AG09309 (cell line): ENCODE data around the gene PRKCA.

Source experiments
- DNase-seq: peaks from one replicate; pipeline ENCODE4 v3.0.0-alpha.2; 2010; ENCODE audit warnings: low read depth
- H3K4me3 ChIP-seq: 2 replicates; pipeline ENCODE4 v1.5.1; 2011; ENCODE audit warnings: mild to moderate bottlenecking, low read depth, low read length, moderate library complexity; ENCODE audit not compliant: control insufficient read depth
- TF ChIP-seq, protein P1 (sequence below): IDR thresholded peaks from 2 replicates; pipeline ENCODE4 v1.5.1; 2011; ENCODE audit warnings: mild to moderate bottlenecking, low read depth, low read length, inconsistent platforms; ENCODE audit not compliant: insufficient read depth, control insufficient read depth; ENCODE audit errors: missing control alignments

The PRKCA gene

DNA sequence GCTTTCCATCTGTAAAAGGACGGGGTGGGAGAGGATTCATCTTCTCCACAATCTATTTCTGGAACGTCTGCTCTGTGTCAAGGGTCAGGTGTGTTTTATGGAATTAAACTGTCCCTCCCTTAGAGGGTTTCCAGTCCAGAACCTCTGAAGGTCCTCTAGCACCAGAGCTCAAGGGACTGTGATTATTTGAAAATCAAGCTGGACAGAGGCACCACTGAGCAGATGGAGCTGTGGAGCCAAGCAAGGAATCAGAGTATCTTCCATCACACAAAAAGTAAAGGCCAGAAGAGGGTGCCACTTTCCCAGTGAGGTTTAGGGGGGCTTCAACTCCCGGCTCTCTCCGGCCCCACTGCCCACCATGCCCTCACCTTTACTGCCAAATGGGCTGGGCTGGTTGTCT, 539.3 kb downstream of the PRKCA start:
- DNase-seq = no peak
- TF ChIP-seq, protein P1, sequence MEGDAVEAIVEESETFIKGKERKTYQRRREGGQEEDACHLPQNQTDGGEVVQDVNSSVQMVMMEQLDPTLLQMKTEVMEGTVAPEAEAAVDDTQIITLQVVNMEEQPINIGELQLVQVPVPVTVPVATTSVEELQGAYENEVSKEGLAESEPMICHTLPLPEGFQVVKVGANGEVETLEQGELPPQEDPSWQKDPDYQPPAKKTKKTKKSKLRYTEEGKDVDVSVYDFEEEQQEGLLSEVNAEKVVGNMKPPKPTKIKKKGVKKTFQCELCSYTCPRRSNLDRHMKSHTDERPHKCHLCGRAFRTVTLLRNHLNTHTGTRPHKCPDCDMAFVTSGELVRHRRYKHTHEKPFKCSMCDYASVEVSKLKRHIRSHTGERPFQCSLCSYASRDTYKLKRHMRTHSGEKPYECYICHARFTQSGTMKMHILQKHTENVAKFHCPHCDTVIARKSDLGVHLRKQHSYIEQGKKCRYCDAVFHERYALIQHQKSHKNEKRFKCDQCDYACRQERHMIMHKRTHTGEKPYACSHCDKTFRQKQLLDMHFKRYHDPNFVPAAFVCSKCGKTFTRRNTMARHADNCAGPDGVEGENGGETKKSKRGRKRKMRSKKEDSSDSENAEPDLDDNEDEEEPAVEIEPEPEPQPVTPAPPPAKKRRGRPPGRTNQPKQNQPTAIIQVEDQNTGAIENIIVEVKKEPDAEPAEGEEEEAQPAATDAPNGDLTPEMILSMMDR = no peak
- no peak overlapping the region for H3K4me3 ChIP-seq

DNA sequence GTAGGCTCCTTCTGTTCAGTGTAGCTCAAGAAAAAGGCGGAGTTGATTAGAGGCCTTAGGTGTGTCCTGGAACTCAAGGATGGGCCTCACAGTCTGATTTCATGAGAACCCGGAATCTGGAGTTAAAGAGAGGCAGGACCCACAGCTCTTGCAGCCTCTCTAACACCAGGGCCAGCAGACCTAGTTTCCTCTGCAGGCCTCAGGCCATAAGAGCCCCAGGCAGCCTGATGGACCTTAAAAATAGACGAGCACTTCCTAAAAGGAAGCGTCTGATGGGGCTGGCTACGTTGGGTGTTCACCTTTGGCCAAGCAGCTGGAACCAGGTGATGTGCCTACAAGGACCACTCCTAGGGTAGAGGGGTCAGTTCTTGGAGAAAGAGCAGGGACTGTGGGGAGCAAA, 540.1 kb downstream of the PRKCA start:
- no peak for DNase-seq
- TF ChIP-seq, protein P1 = no peak
- no peak overlapping the region for H3K4me3 ChIP-seq

DNA sequence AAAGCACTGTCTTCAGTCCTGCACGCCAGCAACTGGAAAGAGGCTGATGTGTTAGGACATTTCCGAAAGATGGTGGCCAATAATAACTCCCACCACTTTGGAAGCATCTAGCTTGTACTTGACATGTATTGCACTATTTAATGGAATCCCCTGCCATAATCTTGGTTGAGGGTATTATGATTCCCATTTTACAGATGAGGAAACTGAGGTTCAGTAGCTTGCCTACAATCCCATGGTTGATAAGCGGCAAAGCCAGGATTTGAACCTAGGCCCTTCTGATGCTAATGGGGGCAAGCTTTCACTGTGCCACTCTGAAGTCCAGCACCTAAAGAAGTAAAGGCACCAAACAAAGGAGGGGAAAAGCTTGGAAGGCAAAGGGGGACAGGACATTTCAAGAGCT, 540.5 kb downstream of the PRKCA start:
- TF ChIP-seq, protein P1 = no peak
- H3K4me3 ChIP-seq = no peak overlapping the region
- no peak for DNase-seq

- DNase-seq = no peak
- TF ChIP-seq, protein P1 = no peak
- H3K4me3 ChIP-seq = no peak overlapping the region
Observed at GRCh38 chr17:66843627-66844026, 541.2 kb downstream of the PRKCA start.

GRCh38 chr17:66847704-66848103, 545.3 kb downstream of the PRKCA start:
- TF ChIP-seq, protein P1 = no peak
- DNase-seq = no peak
- no peak overlapping the region for H3K4me3 ChIP-seq

- H3K4me3 ChIP-seq = no peak overlapping the region
- DNase-seq = no peak
- TF ChIP-seq, protein P1 = no peak
Observed at GRCh38 chr17:66848496-66848895, 546.1 kb downstream of the PRKCA start.
